Natural killer cell (primary cell): ENCODE results near the gene SLC6A15. TPM values are rescaled to one million over a fixed set of nuclear protein-coding genes. Genes with fewer than 3 reads are reported as not detected.

ENCODE experiments used
- ATAC-seq, 3 donors: fragments of 150-1000 bp in 2 of 3; fragments of 200-7000 bp in 1 of 3; cut with Tn5 transposase; 1 replicate in 1 of 3; 2 replicates in 2 of 3; pipeline ENCODE4 v1.10.0; 2021; ENCODE audit warnings: mild to moderate bottlenecking in 2 of 3, moderate library complexity in 2 of 3
- DNase-seq, 2 donors: peaks; one replicate each; pipeline versions ENCODE4 v3.0.0 to v3.0.0-alpha.2; 2013 to 2021; ENCODE audit warnings: mixed read lengths in 1 of 2
- H3K27ac ChIP-seq: one replicate; pipeline ENCODE4 v1.5.1; 2013; ENCODE audit warnings: mild to moderate bottlenecking, low read length
- H3K27me3 ChIP-seq: one replicate; pipeline ENCODE4 v1.6.1; 2013; ENCODE audit warnings: low read length; ENCODE audit not compliant: control insufficient read depth, insufficient read depth
- H3K36me3 ChIP-seq: one replicate; pipeline ENCODE4 v1.6.1; 2013; ENCODE audit warnings: low read length; ENCODE audit not compliant: control insufficient read depth, insufficient read depth
- H3K4me1 ChIP-seq: one replicate; pipeline ENCODE4 v1.6.1; 2013; ENCODE audit warnings: low read length; ENCODE audit not compliant: control insufficient read depth, insufficient read depth
- H3K4me3 ChIP-seq: one replicate; pipeline ENCODE4 v1.5.1; 2013; ENCODE audit warnings: low read length
- H3K9me3 ChIP-seq: one replicate; pipeline ENCODE4 v1.6.1; 2013; ENCODE audit warnings: low read length; ENCODE audit not compliant: control insufficient read depth, insufficient read depth
- H3K27ac Mint-ChIP-seq, 2 donors: one replicate each; pipeline ENCODE4 v1.8.0; 2022; ENCODE audit warnings: mild to moderate bottlenecking in 2 of 2, mixed read lengths in 2 of 2, moderate library complexity in 1 of 2
- H3K27me3 Mint-ChIP-seq, 2 donors: one replicate each; pipeline ENCODE4 v1.8.0; 2022; ENCODE audit warnings: low read depth in 2 of 2, mixed read lengths in 2 of 2
- H3K36me3 Mint-ChIP-seq: one replicate; pipeline ENCODE4 v1.8.0; 2022; ENCODE audit warnings: mixed read lengths
- H3K4me1 Mint-ChIP-seq, 2 donors: one replicate each; pipeline ENCODE4 v1.8.0; 2022; ENCODE audit warnings: mixed read lengths in 2 of 2
- H3K4me3 Mint-ChIP-seq: one replicate; pipeline ENCODE4 v1.8.0; 2022; ENCODE audit warnings: mild to moderate bottlenecking, moderate library complexity, mixed read lengths
- H3K9me3 Mint-ChIP-seq, 2 donors: one replicate each; pipeline ENCODE4 v1.8.0; 2022; ENCODE audit warnings: mixed read lengths in 2 of 2
- CTCF ChIP-seq: fragments of 200-600 bp; IDR thresholded peaks from one replicate; pipeline ENCODE4 v1.8.0; 2022; ENCODE audit warnings: antibody characterized with exemption
- WGBS: methylation state at CpG from one replicate; pipeline ENCODE4 v1.1.7; 2013; ENCODE audit warnings: missing lambda C conversion rate; ENCODE audit not compliant: insufficient coverage; 5-methylcytosine and 5-hydroxymethylcytosine counted together
- intact Hi-C: fragments of 100-400 bp; cut with micrococcal nuclease; formaldehyde crosslinking; loops from one replicate; pipeline ENCODE4 v1.14.2; 2022
- total RNA-seq, 4 donors: library from RNA; stranded (reverse); fragments of 120-200 nt in 1 of 4; gene quantifications; one replicate each; pipeline versions ENCODE4 v1.2.3 to v1.2.4, GENCODE V29; 2013 to 2022

The SLC6A15 gene
- total RNA-seq, 3 donors from 2014 or later (not counting 1 experiment from before 2014, with no cell fraction given), result not detected

- no peak for ATAC-seq
- no peak overlapping the region for H3K4me3 Mint-ChIP-seq
- Histone ChIP-seq H3K36me3 (no peaks in the 10 kb centered on the region), H3K4me1 (no peaks in the 10 kb centered on the region), H3K4me3 (no peak overlapping the region), H3K27ac (no peak overlapping the region), H3K9me3 (no peaks in the 10 kb centered on the region), H3K27me3 (no peaks in the 10 kb centered on the region)
- peaks cover 4 to 8% of the 10 kb centered on the region in 2 donors for H3K9me3 Mint-ChIP-seq
- H3K27ac Mint-ChIP-seq, result no peak overlapping the region
- H3K36me3 Mint-ChIP-seq, result no peaks in the 10 kb centered on the region
- DNase-seq, result no peak
- no peaks in the 10 kb centered on the region for H3K4me1 Mint-ChIP-seq
- intact Hi-C loops, result no loop called here
- H3K27me3 Mint-ChIP-seq, result no peaks in the 10 kb centered on the region
- 92% methylated on average over 1 of the region's 1 CpG for WGBS
- no peak for TF ChIP-seq CTCF
These were observed 85.7 kb downstream of the SLC6A15 start for GRCh38 chr12:84826925-84827324.

GRCh38 chr12:84825149-84825548 lies 87.5 kb downstream of the SLC6A15 start:
- Histone ChIP-seq H3K27me3 (no peaks in the 10 kb centered on the region), H3K27ac (no peak overlapping the region), H3K4me3 (no peak overlapping the region), H3K4me1 (no peaks in the 10 kb centered on the region), H3K36me3 (no peaks in the 10 kb centered on the region), H3K9me3 (no peaks in the 10 kb centered on the region)
- Mint-ChIP-seq H3K4me3 (no peak overlapping the region), H3K27me3 (no peaks in the 10 kb centered on the region), H3K9me3 (peaks cover 5 to 8% of the 10 kb centered on the region in 2 donors), H3K36me3 (no peaks in the 10 kb centered on the region), H3K4me1 (no peaks in the 10 kb centered on the region), H3K27ac (no peak overlapping the region)
- DNase-seq (no peak), ATAC-seq (no peak)
- intact Hi-C loops, result no loop called here
- 67% methylated on average over 2 of the region's 2 CpGs for WGBS
- TF ChIP-seq CTCF, result no peak

- Mint-ChIP-seq H3K27ac (no peak overlapping the region), H3K9me3 (peaks cover 0 to 7% of the 10 kb centered on the region in 2 donors), H3K4me3 (no peak overlapping the region), H3K36me3 (no peaks in the 10 kb centered on the region), H3K27me3 (no peaks in the 10 kb centered on the region), H3K4me1 (no peaks in the 10 kb centered on the region)
- no peak for TF ChIP-seq CTCF
- Histone ChIP-seq H3K9me3 (no peaks in the 10 kb centered on the region), H3K36me3 (no peaks in the 10 kb centered on the region), H3K27me3 (no peaks in the 10 kb centered on the region), H3K4me3 (no peak overlapping the region), H3K4me1 (no peaks in the 10 kb centered on the region), H3K27ac (no peak overlapping the region)
- no peak for DNase-seq
- WGBS, result 87% methylated on average over 1 of the region's 2 CpGs
- no peak for ATAC-seq
- intact Hi-C loops, result no loop called here
These were observed 90.1 kb downstream of the SLC6A15 start for GRCh38 chr12:84822525-84822924.

GRCh38 chr12:84816916-84817695 lies 95.5 kb downstream of the SLC6A15 start:
- H3K4me3 ChIP-seq, result no peak overlapping the region
- Mint-ChIP-seq H3K9me3 (peaks cover 0 to 5% of the 10 kb centered on the region in 2 donors), H3K27ac (no peak overlapping the region), H3K27me3 (no peaks in the 10 kb centered on the region), H3K4me3 (no peak overlapping the region), H3K4me1 (no peaks in the 10 kb centered on the region), H3K36me3 (no peaks in the 10 kb centered on the region)
- intact Hi-C loops, result no loop called here
- no peaks in the 10 kb centered on the region for H3K9me3 ChIP-seq
- H3K36me3 ChIP-seq, result no peaks in the 10 kb centered on the region
- H3K27me3 ChIP-seq, result no peaks in the 10 kb centered on the region
- TF ChIP-seq CTCF, result no peak
- ATAC-seq (no peak), DNase-seq (no peak)
- no peaks in the 10 kb centered on the region for H3K4me1 ChIP-seq
- WGBS, result 100% methylated on average over 1 of the region's 3 CpGs
- H3K27ac ChIP-seq, result no peak overlapping the region
